GM21723 (cell line): ENCODE data around the gene TCEA2.
A peak's percentile ranks its signal among the peaks of the same experiment; 100 is the strongest.

Source experiments
- ATAC-seq: cut with Tn5 transposase; IDR thresholded peaks from one replicate; pipeline ENCODE4 v1.9.1; 2021; ENCODE audit warnings: mild to moderate bottlenecking, moderate library complexity; ENCODE audit not compliant: unreplicated experiment

TCEA2 gene

GRCh38 chr20:64062596-64063388 is at the start of gene TCEA2:
Gene TCEA2 (plus strand): TSS chr20:64063198. CDS start chr20:64063313, 115 bp downstream.
- ATAC-seq = peak; percentile 72

- ATAC-seq = no peak
Measured at GRCh38 chr20:64015635-64016034, 47.4 kb upstream of the TCEA2 start.

- ATAC-seq = no peak
Measured at GRCh38 chr20:64021124-64021975, 41.6 kb upstream of the TCEA2 start.

DNA sequence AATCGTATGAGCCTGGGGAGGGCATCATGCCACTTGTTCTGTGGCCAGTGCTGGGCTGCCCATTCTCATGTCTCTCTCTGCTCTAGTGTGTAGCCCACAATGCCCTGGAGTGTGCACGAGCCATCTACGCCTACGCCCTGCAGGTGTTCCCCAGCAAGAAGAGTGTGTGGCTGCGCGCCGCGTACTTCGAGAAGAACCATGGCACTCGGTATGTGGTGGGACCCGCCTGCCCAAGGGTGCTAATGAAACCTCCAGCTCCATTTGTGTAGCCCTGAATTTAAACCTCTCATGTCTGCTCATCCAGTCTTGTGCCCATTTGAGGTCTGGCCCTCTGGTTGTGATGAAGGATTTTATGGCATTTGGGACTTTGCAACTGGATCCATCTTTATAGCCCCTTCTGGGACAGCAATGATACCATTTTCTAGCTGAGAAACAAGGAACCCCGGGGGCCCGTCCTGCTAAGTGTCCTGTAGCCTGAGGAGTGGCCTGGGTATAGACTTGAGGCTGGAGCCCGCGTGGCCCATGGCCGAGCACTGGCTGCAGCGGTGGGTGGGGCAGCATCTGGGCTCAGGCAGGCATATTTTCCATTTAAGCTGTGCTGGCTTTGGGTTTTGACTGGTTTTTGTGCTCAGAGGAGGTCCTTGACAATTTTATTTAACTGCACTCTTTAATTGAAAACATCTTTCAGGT is 40.2 kb upstream of the TCEA2 start:
- ATAC-seq = no peak

- no peak for ATAC-seq
Measured at GRCh38 chr20:64023361-64024140, 39.4 kb upstream of the TCEA2 start.

DNA sequence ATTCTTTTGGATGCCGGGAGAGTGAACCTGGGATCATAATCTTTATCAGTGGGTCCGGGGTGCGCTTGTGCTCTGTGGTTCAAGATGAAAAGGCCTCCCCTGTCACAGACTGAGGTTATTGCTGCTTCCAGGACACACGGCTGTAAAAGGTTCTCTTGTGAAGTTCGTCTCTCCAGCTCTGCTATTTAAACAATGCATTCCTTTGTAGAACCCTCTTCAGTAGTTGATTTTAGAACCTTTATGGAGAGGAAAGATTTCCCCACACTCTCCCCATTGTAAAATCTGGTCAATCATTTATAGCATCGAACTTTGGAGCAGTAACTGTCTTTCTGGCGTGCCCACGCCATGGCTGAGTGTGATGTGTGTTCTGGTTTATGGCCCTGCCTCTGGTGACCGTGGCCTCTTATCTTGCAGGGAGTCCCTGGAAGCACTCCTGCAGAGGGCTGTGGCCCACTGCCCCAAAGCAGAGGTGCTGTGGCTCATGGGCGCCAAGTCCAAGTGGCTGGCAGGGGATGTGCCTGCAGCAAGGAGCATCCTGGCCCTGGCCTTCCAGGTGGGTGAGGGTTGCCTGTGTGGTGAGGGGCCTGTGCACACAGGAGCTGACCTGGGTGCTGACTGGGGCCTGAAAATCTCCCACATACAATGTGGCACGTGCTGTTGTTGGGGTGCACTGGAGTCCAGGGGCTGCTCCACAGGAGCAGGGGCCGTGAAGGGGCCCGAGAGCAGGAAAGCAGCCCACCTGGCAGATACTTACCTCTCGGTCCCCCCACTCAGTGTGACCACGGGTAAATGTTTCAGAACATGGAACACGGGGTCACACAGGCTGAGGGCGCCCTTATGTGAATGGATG is 38.6 kb upstream of the TCEA2 start:
- ATAC-seq = no peak

DNA sequence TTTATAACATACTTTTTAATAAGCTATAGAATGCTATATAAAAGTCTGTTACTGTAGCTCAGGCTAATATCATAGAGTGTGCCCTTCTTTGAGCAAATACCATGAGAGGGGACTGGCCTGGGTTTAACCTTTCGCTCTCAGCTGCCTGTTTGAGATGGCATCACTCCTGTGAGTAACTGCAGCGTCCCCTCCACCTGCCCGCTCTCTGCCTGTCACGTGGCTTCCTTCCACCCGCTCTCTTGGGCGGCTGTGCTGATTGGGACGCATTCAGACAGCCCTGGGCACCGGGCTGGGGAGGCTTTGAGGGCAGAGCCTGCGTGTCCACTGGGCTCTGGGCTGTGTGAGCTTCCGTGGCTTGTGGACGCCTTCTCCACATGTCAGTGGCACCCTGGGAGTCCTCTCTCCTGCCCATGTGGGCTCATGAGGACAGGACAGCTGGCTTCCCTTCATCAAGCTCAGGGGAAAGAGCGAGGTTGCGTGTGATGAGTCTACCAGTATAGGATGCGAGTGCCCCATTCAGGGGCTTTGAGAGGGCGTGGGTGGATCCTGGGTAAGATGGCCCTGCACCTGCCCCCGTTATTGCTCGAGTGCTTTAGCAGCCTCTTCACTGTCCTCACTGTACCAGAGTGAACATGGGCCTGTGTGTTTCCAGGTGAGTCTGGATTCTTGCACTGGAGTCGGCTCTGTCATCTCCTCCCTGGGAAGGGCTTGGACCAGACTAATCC is 37.7 kb upstream of the TCEA2 start:
- no peak for ATAC-seq

DNA sequence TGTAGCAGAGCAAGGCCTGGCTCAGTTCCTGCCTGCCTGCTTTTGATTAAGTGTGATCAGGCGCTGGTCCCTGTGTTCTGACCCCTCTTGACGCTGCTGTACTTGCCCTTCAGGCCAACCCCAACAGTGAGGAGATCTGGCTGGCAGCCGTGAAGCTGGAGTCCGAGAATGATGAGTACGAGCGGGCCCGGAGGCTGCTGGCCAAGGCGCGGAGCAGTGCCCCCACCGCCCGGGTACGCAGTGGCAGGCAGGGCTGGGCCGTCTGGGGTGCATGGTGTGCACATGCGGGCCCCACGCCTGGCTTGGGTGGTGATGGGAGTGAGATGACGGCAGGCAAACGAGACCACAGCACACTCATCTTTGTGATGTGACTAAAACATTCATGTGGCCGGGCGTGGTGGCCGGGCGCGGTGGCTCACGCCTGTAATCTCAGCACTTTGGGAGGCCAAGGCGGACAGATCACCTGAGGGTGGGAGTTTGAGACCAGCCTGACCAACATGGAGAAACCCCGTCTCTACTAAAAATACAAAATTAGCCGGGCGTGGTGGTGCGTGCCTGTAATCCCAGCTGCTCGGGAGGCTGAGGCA is 37.1 kb upstream of the TCEA2 start:
- no peak for ATAC-seq

- no peak for ATAC-seq
Measured at GRCh38 chr20:64027981-64028685, 34.9 kb upstream of the TCEA2 start.

GRCh38 chr20:64029293-64030117 is 33.5 kb upstream of the TCEA2 start:
- ATAC-seq = no peak

GRCh38 chr20:64030371-64031134 is 32.4 kb upstream of the TCEA2 start:
- no peak for ATAC-seq

DNA sequence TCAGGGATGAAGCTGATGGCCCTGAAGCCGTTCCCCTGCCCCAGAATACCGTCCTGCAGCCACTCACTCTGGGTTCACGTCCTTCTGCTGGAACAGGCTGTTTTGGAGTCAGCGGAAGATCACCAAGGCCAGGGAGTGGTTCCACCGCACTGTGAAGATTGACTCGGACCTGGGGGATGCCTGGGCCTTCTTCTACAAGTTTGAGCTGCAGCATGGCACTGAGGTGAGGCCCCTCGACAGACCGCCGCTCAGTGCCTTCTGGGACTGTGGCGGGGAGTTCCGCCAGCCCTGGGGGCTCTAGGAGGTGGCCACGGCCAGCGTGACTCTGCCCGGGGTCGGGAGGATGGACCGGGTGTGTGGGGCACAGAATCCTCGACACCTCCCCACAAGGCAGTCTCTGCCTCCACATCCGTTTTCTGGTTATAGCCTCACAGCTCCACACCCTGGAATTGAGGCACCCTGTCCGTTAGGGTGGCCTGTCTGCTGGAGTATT is 31.1 kb upstream of the TCEA2 start:
- ATAC-seq = no peak

DNA sequence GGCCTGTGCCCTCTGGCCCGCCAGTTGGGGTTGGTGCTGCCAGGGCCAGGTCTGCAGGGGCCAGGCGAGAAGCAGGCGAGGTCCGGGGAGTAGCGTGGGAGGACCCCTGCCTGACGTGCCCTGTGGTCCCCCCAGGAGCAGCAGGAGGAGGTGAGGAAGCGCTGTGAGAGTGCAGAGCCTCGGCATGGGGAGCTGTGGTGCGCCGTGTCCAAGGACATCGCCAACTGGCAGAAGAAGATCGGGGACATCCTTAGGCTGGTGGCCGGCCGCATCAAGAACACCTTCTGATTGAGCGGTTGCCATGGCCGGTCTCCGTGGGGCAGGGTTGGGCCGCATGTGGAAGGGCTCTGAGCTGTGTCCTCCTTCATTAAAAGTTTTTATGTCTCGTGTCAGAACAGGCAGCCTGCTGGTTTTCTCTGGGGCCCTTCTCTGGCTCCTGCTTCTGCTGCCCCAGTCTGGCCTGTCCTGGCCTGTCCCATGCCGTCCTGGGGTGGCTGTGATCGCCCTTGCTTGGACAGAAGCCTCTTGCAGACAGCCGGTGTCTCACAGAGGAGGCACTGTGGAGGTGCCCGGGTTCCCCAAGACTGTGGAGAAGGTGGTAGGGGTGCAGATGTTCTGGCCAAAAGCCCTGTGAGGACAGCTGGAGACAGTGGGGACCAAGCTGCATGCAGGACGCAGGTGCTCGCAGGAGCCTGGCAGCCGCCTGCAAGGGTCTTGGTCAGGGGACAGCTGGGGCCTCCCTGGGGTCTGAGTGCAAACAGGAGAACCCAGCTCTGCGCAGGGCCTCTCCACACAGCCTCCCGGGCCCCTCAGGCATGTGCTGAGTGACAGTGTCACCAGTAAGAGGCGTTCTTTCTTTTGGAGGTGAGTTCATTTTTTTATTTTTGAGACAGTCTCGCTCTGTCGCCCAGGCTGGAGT is 30.0 kb upstream of the TCEA2 start:
- ATAC-seq = no peak

- ATAC-seq = no peak
Measured at GRCh38 chr20:64033981-64034493, 29.0 kb upstream of the TCEA2 start.
